Type B pancreatic cell (in vitro differentiated cells): ENCODE data around the gene ADCY2. TPM values are rescaled to one million over a fixed set of nuclear protein-coding genes. Genes with fewer than 3 reads are reported as not detected.

Source experiments
- DNase-seq: peaks from one replicate; pipeline ENCODE4 v3.0.0; 2021; ENCODE audit warnings: mixed read lengths; ENCODE audit not compliant: unreplicated experiment; ENCODE audit errors: extremely low spot score
- H3K27ac Mint-ChIP-seq: 2 replicates; pipeline ENCODE4 v1.8.0; 2021; ENCODE audit warnings: mild to moderate bottlenecking, mixed read lengths
- H3K27me3 Mint-ChIP-seq: 2 replicates; pipeline ENCODE4 v1.8.0; 2021; ENCODE audit warnings: mixed read lengths
- H3K36me3 Mint-ChIP-seq: 2 replicates; pipeline ENCODE4 v1.8.0; 2021; ENCODE audit warnings: mixed read lengths
- H3K4me1 Mint-ChIP-seq: one replicate; pipeline ENCODE4 v1.8.0; 2021; ENCODE audit warnings: mixed read lengths; ENCODE audit not compliant: unreplicated experiment
- H3K4me3 Mint-ChIP-seq: 2 replicates; pipeline ENCODE4 v1.8.0; 2021; ENCODE audit warnings: mild to moderate bottlenecking, mixed read lengths
- H3K9me3 Mint-ChIP-seq: 2 replicates; pipeline ENCODE4 v1.8.0; 2021; ENCODE audit warnings: mixed read lengths
- total RNA-seq: library from RNA; stranded (reverse); gene quantifications from 2 replicates; pipeline ENCODE4 v1.2.1, GENCODE V29; 2021; ENCODE audit warnings: low replicate concordance
- TF ChIP-seq, protein P1 (sequence below): fragments of 200-600 bp; sonication (generic); conservative IDR thresholded peaks from 2 replicates; pipeline ENCODE4 v1.5.0; 2021; ENCODE audit warnings: antibody characterized with exemption, mild to moderate bottlenecking

The ADCY2 gene
- total RNA-seq, 1 donor from 2014 or later = 79.7 TPM

DNA sequence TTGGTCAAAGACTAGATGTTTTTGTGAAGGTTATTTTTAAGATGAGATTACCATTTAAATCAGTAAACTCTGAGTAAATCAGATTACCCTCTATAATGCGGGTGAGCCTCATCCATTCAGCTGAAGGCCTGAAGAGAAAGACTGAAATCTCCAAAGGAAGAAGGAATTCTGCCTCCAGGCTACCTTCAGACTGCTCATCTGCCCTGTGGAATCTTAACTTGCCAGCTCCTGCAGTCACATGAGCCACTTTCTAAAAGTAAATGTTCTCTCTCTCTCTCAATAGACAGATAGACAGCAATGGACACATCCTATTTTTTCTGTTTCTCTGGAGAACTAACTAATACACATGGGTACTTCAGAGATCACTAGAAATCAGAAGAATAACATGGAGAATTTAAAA lies 272.2 kb downstream of the ADCY2 start:
- Mint-ChIP-seq H3K9me3 (peaks cover 4% of the 10 kb centered on the region), H3K4me3 (no peak overlapping the region), H3K36me3 (peaks cover 7% of the 10 kb centered on the region), H3K27ac (no peak overlapping the region), H3K4me1 (peaks cover 20% of the 10 kb centered on the region), H3K27me3 (no peaks in the 10 kb centered on the region)
- DNase-seq = no peak
- TF ChIP-seq, protein P1, sequence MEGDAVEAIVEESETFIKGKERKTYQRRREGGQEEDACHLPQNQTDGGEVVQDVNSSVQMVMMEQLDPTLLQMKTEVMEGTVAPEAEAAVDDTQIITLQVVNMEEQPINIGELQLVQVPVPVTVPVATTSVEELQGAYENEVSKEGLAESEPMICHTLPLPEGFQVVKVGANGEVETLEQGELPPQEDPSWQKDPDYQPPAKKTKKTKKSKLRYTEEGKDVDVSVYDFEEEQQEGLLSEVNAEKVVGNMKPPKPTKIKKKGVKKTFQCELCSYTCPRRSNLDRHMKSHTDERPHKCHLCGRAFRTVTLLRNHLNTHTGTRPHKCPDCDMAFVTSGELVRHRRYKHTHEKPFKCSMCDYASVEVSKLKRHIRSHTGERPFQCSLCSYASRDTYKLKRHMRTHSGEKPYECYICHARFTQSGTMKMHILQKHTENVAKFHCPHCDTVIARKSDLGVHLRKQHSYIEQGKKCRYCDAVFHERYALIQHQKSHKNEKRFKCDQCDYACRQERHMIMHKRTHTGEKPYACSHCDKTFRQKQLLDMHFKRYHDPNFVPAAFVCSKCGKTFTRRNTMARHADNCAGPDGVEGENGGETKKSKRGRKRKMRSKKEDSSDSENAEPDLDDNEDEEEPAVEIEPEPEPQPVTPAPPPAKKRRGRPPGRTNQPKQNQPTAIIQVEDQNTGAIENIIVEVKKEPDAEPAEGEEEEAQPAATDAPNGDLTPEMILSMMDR = no peak

DNA sequence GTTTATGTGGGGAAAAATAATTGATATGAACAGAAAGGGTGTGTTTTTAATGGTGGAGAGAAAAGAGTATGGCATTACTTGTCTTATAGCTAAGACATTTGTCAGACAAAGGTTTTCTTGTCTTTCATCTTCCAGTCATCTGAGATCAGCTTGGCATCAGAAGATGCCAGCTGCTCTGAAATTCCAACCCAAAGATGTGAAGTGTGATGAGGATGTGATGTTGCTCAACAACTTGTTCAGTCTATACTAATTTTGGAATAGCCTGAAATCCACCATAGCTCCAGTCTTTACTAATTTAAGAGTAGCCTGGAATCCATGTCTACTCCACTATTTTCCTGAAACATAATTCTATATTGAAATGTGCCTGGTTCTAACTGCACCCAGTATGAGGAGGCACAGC lies 272.7 kb downstream of the ADCY2 start:
- H3K27me3 Mint-ChIP-seq = no peaks in the 10 kb centered on the region
- H3K9me3 Mint-ChIP-seq = peaks cover 4% of the 10 kb centered on the region
- TF ChIP-seq, protein P1 = no peak
- H3K4me1 Mint-ChIP-seq = peaks cover 20% of the 10 kb centered on the region
- peaks cover 7% of the 10 kb centered on the region for H3K36me3 Mint-ChIP-seq
- H3K27ac Mint-ChIP-seq = no peak overlapping the region
- no peak overlapping the region for H3K4me3 Mint-ChIP-seq
- no peak for DNase-seq

DNA sequence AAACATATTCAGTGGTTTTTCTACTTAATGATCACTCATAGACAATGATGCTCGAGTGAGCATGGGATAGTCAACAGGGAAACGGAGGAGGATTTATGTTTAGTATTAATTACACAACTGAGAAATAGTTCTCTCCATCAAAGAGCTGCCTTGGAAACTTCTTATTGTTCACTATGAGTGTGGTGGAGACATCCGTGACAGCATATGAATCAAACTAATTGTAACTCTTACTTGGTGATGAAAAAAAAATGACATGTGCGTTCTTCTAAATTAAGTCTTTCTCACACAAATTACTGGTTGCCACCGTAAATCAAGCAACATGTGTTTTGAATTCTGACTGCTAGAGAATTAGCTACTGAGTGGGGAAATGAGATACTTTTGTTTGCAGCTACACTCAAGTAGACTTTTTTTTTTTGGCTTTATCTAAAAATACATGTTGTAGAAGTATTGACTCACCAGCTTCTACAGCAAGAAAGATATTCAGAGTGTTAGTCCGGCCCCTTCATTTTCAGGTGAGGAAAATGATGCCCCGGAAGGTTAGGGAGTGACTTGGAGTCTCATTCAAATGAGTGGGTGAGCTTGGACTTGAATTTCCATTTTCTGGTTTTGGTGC lies 275.5 kb downstream of the ADCY2 start:
- H3K27ac Mint-ChIP-seq = no peak overlapping the region
- DNase-seq = no peak

DNA sequence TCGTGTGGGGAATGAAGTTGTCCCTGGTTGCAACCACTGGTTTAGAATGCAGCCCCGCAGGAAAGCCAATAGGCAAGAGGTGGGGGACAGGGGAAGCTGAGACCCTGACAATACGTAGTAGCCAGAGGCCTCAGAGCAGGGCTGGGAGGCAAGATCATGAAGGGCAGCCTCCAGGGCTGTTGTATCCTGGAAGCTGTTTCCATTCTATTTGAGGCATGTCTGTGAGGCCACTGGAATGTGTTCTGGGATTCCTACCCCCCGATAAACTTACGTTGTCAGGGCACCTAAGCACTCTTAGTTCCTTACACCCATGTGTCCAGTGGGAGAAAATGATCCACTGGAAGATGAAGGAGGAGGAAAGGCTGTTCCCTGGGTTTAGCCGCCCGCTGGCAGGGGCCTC lies 277.7 kb downstream of the ADCY2 start:
- DNase-seq = no peak

More for the DNA sequence above, 275.5 kb downstream of the ADCY2 start:
- H3K27me3 Mint-ChIP-seq = no peaks in the 10 kb centered on the region
- peaks cover 4% of the 10 kb centered on the region for H3K9me3 Mint-ChIP-seq
- H3K36me3 Mint-ChIP-seq = peaks cover 7% of the 10 kb centered on the region
- TF ChIP-seq, protein P1 = no peak
- H3K4me1 Mint-ChIP-seq = peaks cover 20% of the 10 kb centered on the region
- no peak overlapping the region for H3K4me3 Mint-ChIP-seq

DNA sequence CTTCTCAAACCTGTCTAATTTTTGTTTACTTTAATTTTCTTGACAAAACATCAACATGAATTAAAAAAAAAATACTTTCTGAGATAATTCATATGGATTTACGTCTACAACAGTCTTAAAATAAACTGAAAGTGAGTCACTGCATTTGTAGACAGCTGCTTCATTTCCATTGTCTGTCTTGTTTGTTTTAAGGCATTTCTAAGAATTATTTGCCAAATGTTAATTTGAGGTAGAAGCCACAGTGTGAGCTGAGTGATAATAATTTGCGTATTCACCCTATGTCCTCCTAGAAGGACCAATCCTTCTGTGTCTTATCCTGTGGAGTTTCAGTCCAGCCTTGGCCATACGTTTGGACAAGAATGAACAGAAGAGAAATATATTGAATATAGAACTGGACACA lies 280.5 kb downstream of the ADCY2 start:
- Mint-ChIP-seq H3K27me3 (peaks cover 10% of the 10 kb centered on the region), H3K4me1 (peaks cover 16% of the 10 kb centered on the region), H3K36me3 (no peaks in the 10 kb centered on the region), H3K9me3 (no peaks in the 10 kb centered on the region), H3K27ac (no peak overlapping the region), H3K4me3 (no peak overlapping the region)
- DNase-seq = no peak
- TF ChIP-seq, protein P1 = no peak

More for the DNA sequence above, 277.7 kb downstream of the ADCY2 start:
- no peak overlapping the region for H3K4me3 Mint-ChIP-seq
- no peaks in the 10 kb centered on the region for H3K27me3 Mint-ChIP-seq
- H3K9me3 Mint-ChIP-seq = peaks cover 4% of the 10 kb centered on the region
- peaks cover 12% of the 10 kb centered on the region for H3K4me1 Mint-ChIP-seq
- peaks cover 4% of the 10 kb centered on the region for H3K36me3 Mint-ChIP-seq
- TF ChIP-seq, protein P1 = no peak
- no peak overlapping the region for H3K27ac Mint-ChIP-seq
